Thoracic aorta (tissue), 2 donors: ENCODE results near the gene KIF1A. TPM values are rescaled to one million over a fixed set of nuclear protein-coding genes. Genes with fewer than 3 reads are reported as not detected.

ENCODE experiments used
- ATAC-seq: fragments of 150-250 bp; one replicate; pipeline ENCODE4 v1.8.0; 2017; ENCODE audit warnings: low read depth; ENCODE audit not compliant: insufficient number of reproducible peaks, low FRiP score
- DNase-seq: peaks from one replicate; pipeline ENCODE4 v3.0.0-alpha.2; 2020; ENCODE audit warnings: low spot score
- H3K27ac ChIP-seq, 2 donors: fragments of 200-600 bp; sonication (generic); 1 replicate in 1 of 2; 2 replicates in 1 of 2; pipeline ENCODE4 v1.5.1; 2016; ENCODE audit warnings: mild to moderate bottlenecking in 2 of 2, moderate library complexity in 2 of 2
- H3K27me3 ChIP-seq: fragments of 200-600 bp; sonication (generic); replicated peaks from 2 replicates; pipeline ENCODE4 v1.6.0; 2016; ENCODE audit warnings: mild to moderate bottlenecking; ENCODE audit not compliant: insufficient read depth
- H3K36me3 ChIP-seq: fragments of 200-600 bp; sonication (generic); one replicate; pipeline ENCODE4 v1.5.1; 2016
- H3K4me1 ChIP-seq, 2 donors: fragments of 200-600 bp; sonication (generic); 1 replicate in 1 of 2; 2 replicates in 1 of 2; pipeline versions ENCODE4 v1.5.1 to v1.6.0; 2016; ENCODE audit warnings: low read depth in 2 of 2, mild to moderate bottlenecking in 1 of 2; ENCODE audit not compliant: control insufficient read depth in 1 of 2
- H3K4me3 ChIP-seq: fragments of 200-600 bp; sonication (generic); 2 replicates; pipeline ENCODE4 v1.5.1; 2016; ENCODE audit warnings: mild to moderate bottlenecking
- H3K9me3 ChIP-seq: fragments of 200-600 bp; sonication (generic); 2 replicates; pipeline ENCODE4 v1.5.1; 2016
- total RNA-seq, 2 donors: library from RNA; depleted of rRNA; stranded (reverse); fragments of >200 nt; gene quantifications; one replicate each; pipeline versions ENCODE4 v1.1.0 to v1.2.3, GENCODE V29; 2016
- TF ChIP-seq, protein P1 (sequence below): fragments of 200-600 bp; sonication (generic); IDR thresholded peaks from one replicate; pipeline ENCODE4 v1.5.1; 2019; ENCODE audit warnings: antibody characterized with exemption

The KIF1A gene
- total RNA-seq, 2 donors from 2014 or later: 0.92 TPM; not detected in 1

DNA sequence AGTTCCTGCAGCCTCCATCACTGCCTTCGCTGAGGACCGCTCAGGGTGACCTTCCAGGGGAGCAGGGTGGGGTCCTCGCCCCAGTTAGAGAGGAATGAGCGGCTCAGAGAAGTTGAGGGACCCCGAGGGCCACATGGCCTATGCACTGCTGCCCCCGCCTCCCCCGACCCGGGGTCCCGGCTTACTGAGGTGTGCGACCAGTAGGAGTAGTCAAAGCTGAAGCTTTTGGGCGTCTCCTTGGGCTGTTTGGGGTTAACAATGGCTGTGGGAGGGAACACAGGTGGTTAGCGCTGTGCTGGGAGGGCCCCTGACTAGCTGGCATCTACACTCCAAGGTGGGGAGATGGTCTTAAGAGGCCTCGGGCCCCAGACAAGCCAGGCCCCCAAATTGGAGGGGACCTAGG is 31.0 kb downstream of the KIF1A start:
- H3K27ac ChIP-seq: no peak overlapping the region
- no peaks in the 10 kb centered on the region for H3K36me3 ChIP-seq
- TF ChIP-seq, protein P1, sequence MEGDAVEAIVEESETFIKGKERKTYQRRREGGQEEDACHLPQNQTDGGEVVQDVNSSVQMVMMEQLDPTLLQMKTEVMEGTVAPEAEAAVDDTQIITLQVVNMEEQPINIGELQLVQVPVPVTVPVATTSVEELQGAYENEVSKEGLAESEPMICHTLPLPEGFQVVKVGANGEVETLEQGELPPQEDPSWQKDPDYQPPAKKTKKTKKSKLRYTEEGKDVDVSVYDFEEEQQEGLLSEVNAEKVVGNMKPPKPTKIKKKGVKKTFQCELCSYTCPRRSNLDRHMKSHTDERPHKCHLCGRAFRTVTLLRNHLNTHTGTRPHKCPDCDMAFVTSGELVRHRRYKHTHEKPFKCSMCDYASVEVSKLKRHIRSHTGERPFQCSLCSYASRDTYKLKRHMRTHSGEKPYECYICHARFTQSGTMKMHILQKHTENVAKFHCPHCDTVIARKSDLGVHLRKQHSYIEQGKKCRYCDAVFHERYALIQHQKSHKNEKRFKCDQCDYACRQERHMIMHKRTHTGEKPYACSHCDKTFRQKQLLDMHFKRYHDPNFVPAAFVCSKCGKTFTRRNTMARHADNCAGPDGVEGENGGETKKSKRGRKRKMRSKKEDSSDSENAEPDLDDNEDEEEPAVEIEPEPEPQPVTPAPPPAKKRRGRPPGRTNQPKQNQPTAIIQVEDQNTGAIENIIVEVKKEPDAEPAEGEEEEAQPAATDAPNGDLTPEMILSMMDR: no peak
- no peak for DNase-seq
- no peaks in the 10 kb centered on the region for H3K4me1 ChIP-seq
- ATAC-seq: no peak
- H3K27me3 ChIP-seq: no peaks in the 10 kb centered on the region
- no peaks in the 10 kb centered on the region for H3K9me3 ChIP-seq
- no peak overlapping the region for H3K4me3 ChIP-seq

DNA sequence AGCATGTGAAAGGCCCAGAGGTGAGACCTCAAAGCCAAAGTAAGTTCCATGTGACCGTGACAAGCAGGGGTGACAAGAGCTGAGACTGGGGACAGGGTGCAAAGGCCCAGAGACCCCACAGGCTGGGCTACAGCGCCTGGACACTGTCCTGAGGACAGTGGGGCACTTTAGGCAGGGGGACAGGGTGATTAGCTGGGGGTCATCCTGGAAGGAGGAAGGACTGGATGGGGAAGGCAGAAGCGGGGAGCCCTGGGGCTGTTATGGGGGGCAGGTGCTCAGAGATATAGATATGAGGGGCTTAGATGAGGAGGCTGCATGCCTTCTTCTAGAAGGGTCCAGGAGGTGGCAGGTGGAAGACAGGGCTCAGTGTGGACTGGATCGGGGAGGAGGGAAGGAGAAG is 31.5 kb downstream of the KIF1A start:
- Histone ChIP-seq H3K27ac (no peak overlapping the region), H3K4me3 (no peak overlapping the region), H3K9me3 (no peaks in the 10 kb centered on the region), H3K36me3 (no peaks in the 10 kb centered on the region), H3K27me3 (no peaks in the 10 kb centered on the region), H3K4me1 (no peaks in the 10 kb centered on the region)
- ATAC-seq (no peak), DNase-seq (no peak)
- TF ChIP-seq, protein P1: no peak

DNA sequence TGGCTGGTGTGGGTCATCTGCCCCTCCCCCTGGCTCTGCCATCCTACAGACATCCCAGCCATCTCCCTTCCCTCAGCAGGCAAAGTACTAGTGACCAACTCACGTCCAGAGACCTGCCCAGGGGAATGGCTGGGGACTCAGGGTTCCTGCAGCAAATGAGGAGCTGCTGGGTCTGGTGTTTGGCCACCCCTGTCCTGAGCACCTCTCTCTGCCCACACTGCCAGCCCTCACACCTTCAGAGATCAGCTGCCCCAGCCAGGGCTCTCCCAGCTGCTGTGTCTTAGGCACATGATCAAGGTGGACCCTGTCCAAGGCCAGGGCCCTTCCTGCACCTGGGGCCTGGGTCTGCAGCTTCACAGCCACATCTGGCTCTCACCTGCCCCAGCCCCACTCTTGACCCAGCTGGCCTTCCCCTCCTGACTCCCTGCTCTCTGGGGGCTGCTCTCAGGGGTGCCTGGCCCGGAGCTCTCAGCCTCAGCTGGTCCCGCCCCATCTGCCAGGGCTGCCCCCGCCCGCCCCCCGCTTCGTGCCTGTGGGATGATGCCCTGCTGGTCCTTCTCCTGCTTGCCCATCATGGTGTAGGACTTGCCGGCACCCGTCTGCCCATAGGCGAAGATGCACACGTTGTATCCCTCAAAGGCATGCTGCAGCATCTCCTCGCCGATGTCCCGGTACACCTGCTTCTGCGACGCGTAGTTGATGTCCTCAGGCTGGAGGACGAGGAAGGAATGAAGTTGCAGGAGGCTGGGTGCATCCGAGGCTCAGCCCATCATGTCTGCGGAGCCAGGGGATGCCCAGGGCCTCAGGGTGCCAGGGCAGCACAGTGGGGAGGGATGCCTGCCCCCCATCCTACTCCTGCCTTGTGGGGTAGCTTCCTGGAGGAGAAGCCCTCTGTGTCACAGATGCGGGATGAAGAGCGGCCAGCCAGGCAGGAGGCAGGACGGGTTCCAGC is 32.2 kb downstream of the KIF1A start:
- DNase-seq (no peak), ATAC-seq (no peak)
- no peak overlapping the region for H3K4me3 ChIP-seq
- H3K27me3 ChIP-seq: no peaks in the 10 kb centered on the region
- no peaks in the 10 kb centered on the region for H3K36me3 ChIP-seq
- no peak overlapping the region for H3K27ac ChIP-seq
- TF ChIP-seq, protein P1: no peak
- H3K9me3 ChIP-seq: no peaks in the 10 kb centered on the region
- no peaks in the 10 kb centered on the region for H3K4me1 ChIP-seq

DNA sequence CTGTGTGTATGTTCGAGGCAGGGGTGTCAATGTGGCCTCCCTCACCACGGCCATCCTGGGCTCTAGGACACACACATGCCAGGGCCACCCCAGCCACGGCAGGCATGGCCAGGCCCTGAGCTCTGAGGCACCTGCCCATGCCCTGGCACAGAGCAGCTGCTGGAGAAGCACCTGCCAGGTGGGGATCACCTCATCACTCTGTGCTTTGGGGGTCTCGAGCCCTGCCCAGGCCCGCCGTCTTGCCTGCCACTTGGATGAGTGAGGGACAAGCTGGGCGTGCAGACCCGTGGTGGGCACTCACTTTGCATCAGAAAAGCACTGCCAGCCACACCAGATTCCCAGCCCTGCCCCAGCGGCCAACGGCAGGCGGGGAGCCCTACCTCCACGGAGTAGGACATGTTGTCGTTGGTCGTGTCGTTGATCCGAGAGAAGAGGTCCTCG is 33.1 kb downstream of the KIF1A start:
- H3K4me3 ChIP-seq: no peak overlapping the region
- no peaks in the 10 kb centered on the region for H3K9me3 ChIP-seq
- H3K36me3 ChIP-seq: no peaks in the 10 kb centered on the region
- H3K4me1 ChIP-seq: no peaks in the 10 kb centered on the region
- TF ChIP-seq, protein P1: no peak
- no peak for ATAC-seq
- no peak overlapping the region for H3K27ac ChIP-seq
- H3K27me3 ChIP-seq: no peaks in the 10 kb centered on the region
- no peak for DNase-seq

DNA sequence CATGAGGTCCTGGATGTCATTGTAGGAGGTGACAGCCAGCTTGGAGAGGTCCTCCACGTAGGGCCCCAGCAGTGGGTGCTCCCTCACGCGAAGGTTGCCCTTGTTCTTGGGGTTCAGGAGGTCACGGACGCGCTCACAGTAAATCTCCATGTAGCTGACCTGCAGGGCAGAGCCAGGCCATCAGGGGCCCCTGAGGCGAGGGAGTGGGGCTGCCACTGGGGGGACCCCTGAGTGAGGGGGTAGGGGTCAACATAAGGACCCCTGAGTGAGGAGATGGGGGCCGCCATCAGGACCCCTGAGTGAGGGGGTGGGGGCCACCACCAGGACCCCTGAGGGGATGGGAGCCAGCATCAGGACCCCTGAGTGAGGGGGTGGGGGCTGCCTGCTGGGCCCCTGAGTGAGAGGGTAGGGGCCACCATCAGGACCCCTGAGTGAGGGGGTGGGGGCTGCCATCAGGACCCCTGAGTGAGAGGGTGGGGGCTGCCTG is 33.6 kb downstream of the KIF1A start:
- TF ChIP-seq, protein P1: no peak
- Histone ChIP-seq H3K27ac (no peak overlapping the region), H3K4me1 (no peaks in the 10 kb centered on the region), H3K36me3 (no peaks in the 10 kb centered on the region), H3K9me3 (no peaks in the 10 kb centered on the region), H3K27me3 (no peaks in the 10 kb centered on the region), H3K4me3 (no peak overlapping the region)
- DNase-seq (no peak), ATAC-seq (no peak)
